GM12878 (cell line): Measurements from ENCODE around the gene MVK. TPM values are rescaled to one million over a fixed set of nuclear protein-coding genes. Genes with fewer than 3 reads are reported as not detected.

Experiments
- ATAC-seq: fragments of 200-7000 bp; cut with Tn5 transposase; 3 replicates; pipeline ENCODE4 v1.9.1; 2020; ENCODE audit warnings: mild to moderate bottlenecking, moderate library complexity
- BruUV-seq: library from RNA; stranded (reverse); fragments of 400-500 nt; replicated peaks from 2 replicates; lab custom pipeline; 2021; lab: Mats Ljungman, UMichigan
- CTCF ChIA-PET: fragments of 300-600 bp; sonication (Branson Sonifier 250); formaldehyde crosslinking; extraction: SDS; loops from one replicate; lab custom pipeline; 2021; ENCODE audit warnings: inconsistent platforms; lab: Yijun Ruan, JAX
- POLR2A ChIA-PET: fragments of 350-600 bp; formaldehyde crosslinking; extraction: SDS; loops from one replicate; lab custom pipeline; 2021; ENCODE audit warnings: inconsistent platforms; lab: Charles Lee
- RAD21 ChIA-PET: fragments of 300-600 bp; sonication (Branson Sonifier 250); formaldehyde crosslinking; loops from one replicate; lab custom pipeline; 2023; ENCODE audit warnings: antibody characterized with exemption; ENCODE audit not compliant: unreplicated experiment; lab: Charles Lee
- SMC1A ChIA-PET: fragments of 300-600 bp; sonication (Branson Sonifier 250); formaldehyde crosslinking; loops from one replicate; lab custom pipeline; 2023; ENCODE audit not compliant: unreplicated experiment, uncharacterized antibody; lab: Charles Lee
- DNase-seq: peaks from one replicate; pipeline ENCODE4 v3.0.0-alpha.2; 2011; ENCODE audit warnings: low read depth, low spot score
- FAIRE-seq: peaks from 3 replicates; lab custom pipeline; 2011; peaks lifted over from hg19 to GRCh38; lab: Jason Lieb, UNC
- H2AFZ ChIP-seq: 2 replicates; pipeline ENCODE4 v1.6.0; 2011; ENCODE audit warnings: low read depth, low read length, control low read depth; ENCODE audit not compliant: control insufficient read depth
- H3K27ac ChIP-seq: 2 replicates; pipeline ENCODE4 v1.5.1; 2011; ENCODE audit warnings: control low read depth; ENCODE audit not compliant: control insufficient read depth, insufficient read depth
- H3K27me3 ChIP-seq, 2 experiments: replicated peaks in 1 of 2; 2 replicates each; pipeline versions ENCODE4 v1.6.0 to v1.6.1; 2011; ENCODE audit warnings: low read length in 1 of 2; ENCODE audit not compliant: control insufficient read depth in 2 of 2, insufficient read depth in 2 of 2
- H3K36me3 ChIP-seq, 2 experiments: 2 replicates each; pipeline ENCODE4 v1.5.1; 2011; ENCODE audit warnings: low read length in 1 of 2; ENCODE audit not compliant: control insufficient read depth in 2 of 2, insufficient read depth in 2 of 2
- H3K4me1 ChIP-seq: 2 replicates; pipeline ENCODE4 v1.6.1; 2011; ENCODE audit warnings: mild to moderate bottlenecking, low read length, moderate library complexity, mixed read lengths; ENCODE audit not compliant: control insufficient read depth, insufficient read depth
- H3K4me2 ChIP-seq: 2 replicates; pipeline ENCODE4 v1.6.0; 2011; ENCODE audit warnings: control low read depth; ENCODE audit not compliant: control insufficient read depth, insufficient read depth
- H3K4me3 ChIP-seq: fragments of 200-600 bp; sonication (generic); 2 replicates; pipeline ENCODE4 v1.5.1; 2016
- H3K79me2 ChIP-seq: 2 replicates; pipeline ENCODE4 v1.6.0; 2011; ENCODE audit warnings: low read length; ENCODE audit not compliant: control insufficient read depth, insufficient read depth
- H3K9ac ChIP-seq: 2 replicates; pipeline ENCODE4 v1.8.0; 2011; ENCODE audit warnings: low read length, control low read depth, mixed read lengths; ENCODE audit not compliant: control insufficient read depth, insufficient read depth
- H3K9me3 ChIP-seq: replicated peaks from 3 replicates; pipeline ENCODE4 v1.5.1; 2011; ENCODE audit warnings: mild to moderate bottlenecking, low read length; ENCODE audit not compliant: control insufficient read depth, insufficient read depth
- H4K20me1 ChIP-seq: 2 replicates; pipeline ENCODE4 v1.6.0; 2011; ENCODE audit not compliant: control insufficient read depth, insufficient read depth
- BCL11A ChIP-seq: IDR thresholded peaks from 2 replicates; pipeline ENCODE4 v1.6.1; 2011; ENCODE audit warnings: low read depth, low read length
- HDGF ChIP-seq: fragments of 450-650 bp; IDR thresholded peaks from 2 replicates; pipeline ENCODE4 v1.6.1; 2016; ENCODE audit warnings: antibody characterized with exemption
- PBX3 ChIP-seq: IDR thresholded peaks from 2 replicates; pipeline ENCODE4 v1.6.1; 2011; ENCODE audit warnings: mild to moderate bottlenecking, low read depth, low read length, moderate library complexity; ENCODE audit not compliant: insufficient replicate concordance
- PRDM15 ChIP-seq: fragments of 450-650 bp; formaldehyde crosslinking; IDR thresholded peaks from 2 replicates; pipeline ENCODE4 v1.4.0; 2020; ENCODE audit warnings: mild to moderate bottlenecking, moderate library complexity
- RAD21 ChIP-seq: IDR thresholded peaks from 2 replicates; pipeline ENCODE4 v1.6.1; 2011; ENCODE audit warnings: mild to moderate bottlenecking, low read depth, low read length, moderate library complexity; ENCODE audit not compliant: insufficient read depth
- RELB ChIP-seq: fragments of 450-650 bp; IDR thresholded peaks from 2 replicates; pipeline ENCODE4 v1.6.1; 2017; ENCODE audit warnings: low read depth, mild to moderate bottlenecking, moderate library complexity
- RFX5 ChIP-seq: IDR thresholded peaks from 2 replicates; pipeline ENCODE4 v1.6.1; 2011; ENCODE audit warnings: low read depth, low read length, improper control_type of control experiment
- SIX5 ChIP-seq: IDR thresholded peaks from 2 replicates; pipeline ENCODE4 v1.6.1; 2011; ENCODE audit warnings: mild to moderate bottlenecking, low read depth, low read length, moderate library complexity; ENCODE audit not compliant: severe bottlenecking
- SMARCA5 ChIP-seq: fragments of 450-650 bp; IDR thresholded peaks from 2 replicates; pipeline ENCODE4 v1.6.1; 2017; ENCODE audit warnings: mild to moderate bottlenecking
- YBX1 ChIP-seq: fragments of 450-650 bp; IDR thresholded peaks from 2 replicates; pipeline ENCODE4 v1.6.1; 2016; ENCODE audit warnings: antibody characterized with exemption
- ZBTB4 ChIP-seq: fragments of 450-650 bp; formaldehyde crosslinking; IDR thresholded peaks from 2 replicates; pipeline ENCODE4 v1.4.0; 2022; ENCODE audit warnings: mild to moderate bottlenecking, moderate library complexity
- WGBS: methylation state at CpG from one replicate; pipeline ENCODE4 v1.1.6; 2016; ENCODE audit warnings: low lambda C conversion rate; ENCODE audit not compliant: insufficient replicate concordance, insufficient coverage; ENCODE audit errors: missing lambda C conversion rate; 5-methylcytosine and 5-hydroxymethylcytosine counted together
- in situ Hi-C: fragments of 300-500 bp; cut with MboI; formaldehyde crosslinking; loops from 9 replicates; pipeline ENCODE4 v1.14.3; 2018; ENCODE audit warnings: mixed read lengths
- intact Hi-C: fragments of 100-400 bp; cut with micrococcal nuclease; formaldehyde crosslinking; loops from one replicate; pipeline ENCODE4 v1.14.2; 2022; ENCODE audit not compliant: unreplicated experiment
- polyA plus RNA-seq, 11 experiments: library from polyadenylated mRNA; depleted of rRNA in 4 of 11; unstranded in 6 of 11; stranded (reverse) in 5 of 11; fragments of >200 nt; fragmentation: Nextera tagmentation in 4 of 11; fragmentation: Illumina TruSeq in 1 of 11; extraction: Ambion mirVana in 4 of 11; extraction: Trizol in 1 of 11; gene quantifications; 1 replicate in 1 of 11; 2 replicates in 10 of 11; pipeline versions ENCODE4 v1.2.1 to v1.2.3, GENCODE V29; 2011 to 2016; ENCODE audit warnings: inconsistent platforms in 2 of 11, missing spikeins in 2 of 11, low read depth in 1 of 11
- total RNA-seq, 4 experiments: library from RNA; depleted of rRNA in 3 of 4; stranded (reverse); fragments of >200 nt in 3 of 4; fragmentation: Illumina TruSeq in 1 of 4; extraction: Trizol in 1 of 4; gene quantifications; 2 replicates each; pipeline versions ENCODE4 v1.2.1 to v1.2.3, GENCODE V29; 2013 to 2021

Gene MVK
- total and polyA plus RNA-seq, 10 of the 15 experiments (the other 5 are each of a cell fraction or from before 2014, with no cell fraction given): 0.24 to 46.7 (median 31.9) TPM

GRCh38 chr12:109559601-109560000 lies 14.0 kb upstream of the MVK start (continued):
- TF ChIP-seq ZBTB4 (CRISPR knock-in tag): no peak
- no peak for TF ChIP-seq RELB
- no peak for TF ChIP-seq SIX5
- no peak for TF ChIP-seq BCL11A
- TF ChIP-seq YBX1: no peak
- TF ChIP-seq, all 136 proteins: peak for 0

GRCh38 chr12:109560867-109561710 lies 12.5 kb upstream of the MVK start:
- no peak overlapping the region for H3K9ac ChIP-seq
- H3K27ac ChIP-seq: no peak overlapping the region
- SMC1A ChIA-PET: no interaction called here
- FAIRE-seq (no peak), ATAC-seq (no peak), DNase-seq (no peak)
- no peak overlapping the region for H3K4me3 ChIP-seq
- no peak overlapping the region for H3K4me2 ChIP-seq
- WGBS: 86% methylated on average over 23 of the region's 30 CpGs
- H3K79me2 ChIP-seq: no peaks in the 10 kb centered on the region
- no peaks in the 10 kb centered on the region for H3K27me3 ChIP-seq
- intact Hi-C loops (no loop called here), in situ Hi-C loops (no loop called here)
- CTCF ChIA-PET: interaction anchor here (1.0 kb wide), 1 partner anchor 37 kb away, joined by 3 read pairs; no protein-coding TSS in a partner anchor
- H3K9me3 ChIP-seq: peaks cover 11% of the 10 kb centered on the region; the same call in 2 of the 3 replicates
- RAD21 ChIA-PET: no interaction called here
- POLR2A ChIA-PET: no interaction called here
- H4K20me1 ChIP-seq: no peaks in the 10 kb centered on the region
- H3K4me1 ChIP-seq: no peaks in the 10 kb centered on the region
- no peak overlapping the region for H2AFZ ChIP-seq
- H3K36me3 ChIP-seq: peaks cover 1 to 3% of the 10 kb centered on the region in 2 experiments; a peak in 2 of 4 replicates
- no peak for TF ChIP-seq PRDM15 (CRISPR knock-in tag)
- no peak for TF ChIP-seq PBX3
- TF ChIP-seq RFX5: no peak
- TF ChIP-seq RAD21: no peak
- no peak for TF ChIP-seq HDGF
- TF ChIP-seq SMARCA5: no peak
- no TSS peak for BruUV-seq
